ENCODE results near the gene NCK2. TPM values are rescaled to one million over a fixed set of nuclear protein-coding genes. Genes with fewer than 3 reads are reported as not detected.
A peak's percentile ranks its signal among the peaks of the same experiment; 100 is the strongest.
"Not testable (repeated sequence)": the region's sequence is repeated elsewhere in the genome, so short reads cannot be mapped to it uniquely, and the experiment has no call there.

The NCK2 gene
- total RNA-seq, 3 donors from 2014 or later, result 71.6 to 79.1 (median 73.5) TPM

DNA sequence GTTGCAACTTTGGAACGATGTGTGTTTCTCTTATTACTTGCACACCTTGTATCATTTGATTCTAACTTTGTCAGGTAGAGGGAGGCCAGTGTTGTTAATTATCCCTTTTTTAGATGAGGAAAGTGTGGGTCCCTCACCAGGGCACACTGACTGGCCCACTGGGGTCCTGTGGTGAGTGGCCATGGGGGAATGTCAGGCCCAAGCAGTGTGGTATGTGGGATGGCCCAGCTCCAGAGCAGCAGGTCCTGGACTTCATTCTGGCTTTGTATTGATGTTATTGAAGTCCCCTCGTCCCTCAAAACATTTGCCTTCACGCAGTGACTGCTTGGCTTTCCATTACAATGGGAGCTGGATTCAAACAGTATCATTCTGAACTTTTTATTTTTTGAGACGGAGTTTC, 11.7 kb downstream of the NCK2 start:
- no peaks in the 10 kb centered on the region for H3K27me3 Mint-ChIP-seq (ENCODE audit: low read depth)
- H3K9me3 Mint-ChIP-seq, result no peaks in the 10 kb centered on the region
- peaks cover 30% of the 10 kb centered on the region for H3K36me3 Mint-ChIP-seq (ENCODE audit: insufficient read depth)
- H3K4me1 Mint-ChIP-seq (ENCODE audit: low read depth), result peaks cover 97% of the 10 kb centered on the region
- H3K4me3 Mint-ChIP-seq, result peak overlapping the region; percentile 44
- DNase-seq (no peak), ATAC-seq (no peak)

GRCh38 chr2:105756865-105757264, 12.2 kb downstream of the NCK2 start:
- H3K4me3 Mint-ChIP-seq, result peak overlapping the region; percentile 44
- not testable (repeated sequence) for ATAC-seq

DNA sequence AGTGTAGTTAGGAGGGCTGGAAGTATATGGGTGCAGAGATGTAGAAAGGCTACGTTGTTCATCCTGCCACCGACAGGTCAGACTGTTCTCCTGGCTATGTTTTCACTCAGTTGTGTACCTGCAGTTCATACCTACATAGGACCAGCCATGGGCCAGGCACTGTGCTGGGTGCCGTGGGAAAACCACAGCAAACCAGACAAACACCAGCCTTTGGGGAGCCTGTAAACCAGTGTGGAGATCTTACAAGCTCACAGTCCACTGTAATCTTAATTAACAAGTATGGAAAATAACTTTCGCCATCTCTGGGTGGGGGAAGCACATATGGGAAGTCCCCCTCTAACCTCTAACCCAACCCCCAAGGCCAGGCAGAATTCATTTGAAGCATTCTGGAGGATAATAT, 12.7 kb downstream of the NCK2 start:
- H3K27me3 Mint-ChIP-seq (ENCODE audit: low read depth), result no peaks in the 10 kb centered on the region

More at GRCh38 chr2:105756865-105757264, 12.2 kb downstream of the NCK2 start:
- Mint-ChIP-seq H3K4me1 (ENCODE audit: low read depth) (peaks cover 97% of the 10 kb centered on the region), H3K36me3 (ENCODE audit: insufficient read depth) (peaks cover 27% of the 10 kb centered on the region)
- not testable (repeated sequence) for DNase-seq; H3K9me3 Mint-ChIP-seq; H3K27me3 Mint-ChIP-seq (ENCODE audit: low read depth)

GRCh38 chr2:105760191-105760590, 15.5 kb downstream of the NCK2 start:
- Mint-ChIP-seq H3K9me3 (no peaks in the 10 kb centered on the region), H3K4me3 (no peak overlapping the region), H3K4me1 (ENCODE audit: low read depth) (peaks cover 96% of the 10 kb centered on the region), H3K27me3 (ENCODE audit: low read depth) (no peaks in the 10 kb centered on the region), H3K36me3 (ENCODE audit: insufficient read depth) (peaks cover 18% of the 10 kb centered on the region)
- no peak for ATAC-seq
- DNase-seq, result no peak

More for the DNA sequence above, 12.7 kb downstream of the NCK2 start:
- no peak for ATAC-seq
- DNase-seq, result no peak
- H3K4me3 Mint-ChIP-seq, result peak overlapping the region; percentile 44
- H3K4me1 Mint-ChIP-seq (ENCODE audit: low read depth), result peaks cover 97% of the 10 kb centered on the region
- H3K36me3 Mint-ChIP-seq (ENCODE audit: insufficient read depth), result peaks cover 27% of the 10 kb centered on the region
- H3K9me3 Mint-ChIP-seq, result no peaks in the 10 kb centered on the region

GRCh38 chr2:105760639-105761337, 16.1 kb downstream of the NCK2 start:
- Mint-ChIP-seq H3K36me3 (ENCODE audit: insufficient read depth) (peaks cover 20% of the 10 kb centered on the region), H3K27me3 (ENCODE audit: low read depth) (no peaks in the 10 kb centered on the region), H3K4me3 (peak overlapping the region; percentile 13), H3K9me3 (no peaks in the 10 kb centered on the region), H3K4me1 (ENCODE audit: low read depth) (peaks cover 96% of the 10 kb centered on the region)
- no peak for DNase-seq
- ATAC-seq, result peak in 1 of 2 donors; percentile 22

- H3K4me1 Mint-ChIP-seq (ENCODE audit: low read depth), result peaks cover 96% of the 10 kb centered on the region
- no peaks in the 10 kb centered on the region for H3K27me3 Mint-ChIP-seq (ENCODE audit: low read depth)
- DNase-seq (no peak), ATAC-seq (peak; percentile 10 to 23)
- H3K4me3 Mint-ChIP-seq, result peak overlapping the region; percentile 66
- peaks cover 24% of the 10 kb centered on the region for H3K36me3 Mint-ChIP-seq (ENCODE audit: insufficient read depth)
- H3K9me3 Mint-ChIP-seq, result no peaks in the 10 kb centered on the region
These were observed 17.3 kb downstream of the NCK2 start for GRCh38 chr2:105761931-105762515.

DNA sequence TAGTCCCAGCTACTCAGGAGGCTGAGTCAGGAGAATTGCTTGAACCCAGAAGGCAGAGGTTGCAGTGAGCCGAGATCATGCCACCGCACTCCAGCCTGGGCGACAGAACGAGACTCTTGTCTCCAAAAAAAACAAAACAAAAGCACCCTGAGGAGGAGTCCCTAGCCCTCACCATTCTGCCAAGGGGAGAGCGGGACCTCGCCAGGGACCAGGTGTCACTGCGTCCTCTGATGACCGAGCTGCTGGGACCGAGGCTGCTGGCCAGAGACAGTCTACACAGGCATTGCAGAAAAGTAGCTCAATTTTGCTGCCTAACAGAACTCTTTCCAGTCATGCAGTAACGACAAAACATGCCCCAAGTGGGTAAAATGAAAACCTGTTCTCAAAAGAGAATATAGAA, 18.4 kb downstream of the NCK2 start:
- DNase-seq, result no peak
- H3K27me3 Mint-ChIP-seq (ENCODE audit: low read depth), result no peaks in the 10 kb centered on the region
- H3K9me3 Mint-ChIP-seq, result no peaks in the 10 kb centered on the region
- ATAC-seq, result no peak
- peaks cover 96% of the 10 kb centered on the region for H3K4me1 Mint-ChIP-seq (ENCODE audit: low read depth)
- H3K4me3 Mint-ChIP-seq, result no peak overlapping the region
- H3K36me3 Mint-ChIP-seq (ENCODE audit: insufficient read depth), result peaks cover 31% of the 10 kb centered on the region

- Mint-ChIP-seq H3K36me3 (ENCODE audit: insufficient read depth) (peaks cover 31% of the 10 kb centered on the region), H3K4me3 (peak overlapping the region; percentile 47), H3K9me3 (no peaks in the 10 kb centered on the region), H3K4me1 (ENCODE audit: low read depth) (peaks cover 95% of the 10 kb centered on the region), H3K27me3 (ENCODE audit: low read depth) (no peaks in the 10 kb centered on the region)
- DNase-seq (no peak), ATAC-seq (no peak)
These were observed 19.3 kb downstream of the NCK2 start for GRCh38 chr2:105764059-105764458.

GRCh38 chr2:105765415-105766299, 20.9 kb downstream of the NCK2 start:
- DNase-seq, result no peak
- Mint-ChIP-seq H3K27me3 (ENCODE audit: low read depth) (no peaks in the 10 kb centered on the region), H3K4me1 (ENCODE audit: low read depth) (peaks cover 95% of the 10 kb centered on the region), H3K4me3 (no peak overlapping the region), H3K9me3 (no peaks in the 10 kb centered on the region), H3K36me3 (ENCODE audit: insufficient read depth) (peaks cover 26% of the 10 kb centered on the region)
- peak; percentile 32 to 43 for ATAC-seq

DNA sequence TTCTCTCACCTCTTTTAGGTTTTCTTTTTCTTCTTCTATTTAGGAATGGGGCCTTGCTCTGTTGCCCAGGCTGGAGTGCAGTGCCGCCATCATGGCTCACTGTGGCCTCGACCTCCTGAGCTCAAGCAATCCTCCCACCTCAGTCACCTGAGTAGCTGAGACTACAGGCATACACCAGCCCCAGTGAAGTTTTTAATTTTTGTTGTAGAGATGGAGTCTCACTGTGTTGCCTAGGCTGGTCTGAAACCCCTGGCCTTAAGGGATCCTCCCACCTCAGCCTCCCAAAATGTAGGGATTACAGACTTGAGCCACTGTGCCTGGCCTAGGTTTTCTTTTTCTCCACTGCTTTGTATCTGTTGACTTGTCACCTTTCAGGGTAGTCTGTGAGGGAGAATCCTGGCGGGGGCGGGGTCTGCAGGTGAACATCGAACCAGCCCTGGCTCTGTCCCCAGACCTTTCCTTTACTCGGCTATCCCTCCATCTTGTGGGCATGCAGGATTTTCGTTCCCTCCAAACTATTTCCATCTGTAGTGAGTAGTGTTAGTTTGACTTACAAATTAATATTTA, 21.7 kb downstream of the NCK2 start:
- ATAC-seq (no peak), DNase-seq (no peak)
- no peak overlapping the region for H3K4me3 Mint-ChIP-seq
- no peaks in the 10 kb centered on the region for H3K27me3 Mint-ChIP-seq (ENCODE audit: low read depth)
- no peaks in the 10 kb centered on the region for H3K9me3 Mint-ChIP-seq
- peaks cover 96% of the 10 kb centered on the region for H3K4me1 Mint-ChIP-seq (ENCODE audit: low read depth)
- peaks cover 26% of the 10 kb centered on the region for H3K36me3 Mint-ChIP-seq (ENCODE audit: insufficient read depth)

DNA sequence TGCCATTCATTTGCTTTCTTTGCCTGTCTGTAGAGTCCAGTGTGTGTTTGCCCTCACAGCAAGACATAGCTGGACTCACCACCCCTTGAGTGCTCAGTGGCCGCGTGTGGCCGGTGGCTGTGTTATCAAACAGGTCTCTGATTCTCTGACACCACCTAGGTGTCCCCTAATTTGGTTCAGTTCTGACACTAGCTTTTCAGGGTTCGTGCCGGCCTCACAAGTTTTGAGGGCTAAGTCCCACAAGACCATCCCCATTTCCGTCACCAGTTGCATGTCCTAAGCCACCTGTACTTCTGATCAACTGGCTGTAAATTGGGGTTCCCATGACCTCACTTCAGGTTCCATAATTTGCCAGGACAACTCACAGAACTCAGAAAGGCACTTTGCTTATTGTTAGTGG, 23.5 kb downstream of the NCK2 start:
- no peak for ATAC-seq
- Mint-ChIP-seq H3K4me3 (no peak overlapping the region), H3K27me3 (ENCODE audit: low read depth) (no peaks in the 10 kb centered on the region), H3K4me1 (ENCODE audit: low read depth) (peaks cover 96% of the 10 kb centered on the region), H3K36me3 (ENCODE audit: insufficient read depth) (peaks cover 33% of the 10 kb centered on the region), H3K9me3 (no peaks in the 10 kb centered on the region)
- DNase-seq, result no peak

- Mint-ChIP-seq H3K9me3 (no peaks in the 10 kb centered on the region), H3K4me3 (peak overlapping the region; percentile 11), H3K36me3 (ENCODE audit: insufficient read depth) (peaks cover 39% of the 10 kb centered on the region), H3K4me1 (ENCODE audit: low read depth) (peaks cover 98% of the 10 kb centered on the region), H3K27me3 (ENCODE audit: low read depth) (no peaks in the 10 kb centered on the region)
- DNase-seq (no peak), ATAC-seq (peak; percentile 49 to 63)
These were observed 24.3 kb downstream of the NCK2 start for GRCh38 chr2:105768961-105769452.

GRCh38 chr2:105769504-105769903, 24.8 kb downstream of the NCK2 start:
- DNase-seq (no peak), ATAC-seq (peak; percentile 30 to 31)
- H3K9me3 Mint-ChIP-seq, result no peaks in the 10 kb centered on the region
- H3K4me1 Mint-ChIP-seq (ENCODE audit: low read depth), result peaks cover 98% of the 10 kb centered on the region
- peaks cover 41% of the 10 kb centered on the region for H3K36me3 Mint-ChIP-seq (ENCODE audit: insufficient read depth)
- no peaks in the 10 kb centered on the region for H3K27me3 Mint-ChIP-seq (ENCODE audit: low read depth)
- H3K4me3 Mint-ChIP-seq, result peak overlapping the region; percentile 27

DNA sequence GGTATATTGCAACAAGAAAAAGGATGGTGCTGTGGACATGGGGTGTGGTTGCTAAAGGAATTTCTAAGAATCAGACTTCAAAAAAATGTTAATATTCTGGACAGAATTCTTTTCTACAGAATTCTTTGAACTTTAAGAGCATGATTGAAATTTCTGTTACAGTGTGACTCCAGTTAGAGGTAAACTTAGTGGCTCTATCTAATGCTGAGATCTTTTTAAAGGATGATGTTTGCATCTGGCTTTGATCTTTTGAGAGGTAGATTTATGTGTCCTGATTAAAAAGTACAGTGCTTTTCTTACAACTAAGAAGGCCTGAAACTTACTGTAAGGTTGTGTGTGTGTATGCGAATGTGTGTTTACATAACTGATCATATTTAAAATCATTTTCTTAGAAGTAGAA, 25.4 kb downstream of the NCK2 start:
- DNase-seq (no peak), ATAC-seq (no peak)
- Mint-ChIP-seq H3K4me1 (ENCODE audit: low read depth) (peaks cover 98% of the 10 kb centered on the region), H3K4me3 (peak overlapping the region; percentile 67), H3K27me3 (ENCODE audit: low read depth) (no peaks in the 10 kb centered on the region), H3K9me3 (no peaks in the 10 kb centered on the region), H3K36me3 (ENCODE audit: insufficient read depth) (peaks cover 42% of the 10 kb centered on the region)

All from activated T-cell treated with anti-CD3 and anti-CD28 coated beads, Interleukin-2, amount 50 U/mL, for 4 hours (primary cell).